ENCODE results near the gene HDDC2.

HDDC2 gene

GRCh38 chr6:125231574-125232343, 70.0 kb downstream of the HDDC2 start:
- DNase-seq: no peak

DNA sequence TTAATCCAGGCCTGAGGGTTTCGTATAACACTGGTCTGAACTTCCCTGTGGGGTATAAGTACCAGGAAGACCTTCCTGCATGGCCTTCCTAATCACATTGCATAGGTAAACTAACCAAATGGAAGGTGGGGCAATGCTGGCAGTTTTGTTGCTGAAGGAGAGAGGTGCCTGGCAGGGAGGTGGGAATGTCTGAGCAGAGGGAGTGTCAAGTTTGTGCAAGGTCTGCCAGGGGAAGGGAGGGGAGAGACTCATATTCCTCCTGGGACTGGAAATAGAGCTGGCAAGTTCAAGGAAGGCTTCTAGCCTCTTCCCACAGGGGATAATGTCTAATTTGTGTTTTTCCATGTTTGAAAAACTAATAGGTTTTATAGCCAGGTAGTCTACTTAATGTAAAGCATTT, 70.6 kb downstream of the HDDC2 start:
- DNase-seq: no peak

GRCh38 chr6:125230674-125231073, 71.1 kb downstream of the HDDC2 start:
- DNase-seq: no peak

GRCh38 chr6:125228981-125229479, 72.7 kb downstream of the HDDC2 start:
- DNase-seq: no peak

- no peak for DNase-seq
Measured at GRCh38 chr6:125227244-125227643, 74.5 kb downstream of the HDDC2 start.
